ENCODE measurements around the gene NTF3.
"Not testable (repeated sequence)": the region's sequence is repeated elsewhere in the genome, so short reads cannot be mapped to it uniquely, and the experiment has no call there.

The NTF3 gene

GRCh38 chr12:5533368-5533767 lies 101.5 kb downstream of the NTF3 start:
- DNase-seq (ENCODE audit: insufficient read length) (no peak), FAIRE-seq (no peak)
- TF ChIP-seq POLR2AphosphoS5 (IDR thresholded peaks at IDR 0.05; ENCODE audit: low read depth, low read length), result no peak

GRCh38 chr12:5534426-5535199 lies 102.7 kb downstream of the NTF3 start:
- DNase-seq (ENCODE audit: insufficient read length) (no peak), FAIRE-seq (no peak)
- TF ChIP-seq POLR2AphosphoS5 (IDR thresholded peaks at IDR 0.05; ENCODE audit: low read depth, low read length) (no peak), POLR2A (IDR thresholded peaks at IDR 0.05; ENCODE audit: low read depth, low read length) (no peak), TAF1 (IDR thresholded peaks at IDR 0.05; ENCODE audit: borderline replicate concordance, low read depth, low read length) (no peak)

- DNase-seq (ENCODE audit: insufficient read length) (no peak), FAIRE-seq (no peak)
- no peak for TF ChIP-seq POLR2A (IDR thresholded peaks at IDR 0.05; ENCODE audit: low read depth, low read length)
- no peak for TF ChIP-seq TAF1 (IDR thresholded peaks at IDR 0.05; ENCODE audit: borderline replicate concordance, low read depth, low read length)
- TF ChIP-seq POLR2AphosphoS5 (IDR thresholded peaks at IDR 0.05; ENCODE audit: low read depth, low read length), result no peak
These were observed 103.6 kb downstream of the NTF3 start for GRCh38 chr12:5535541-5535940.

- DNase-seq (ENCODE audit: insufficient read length); FAIRE-seq: not testable (repeated sequence)
These were observed 105.2 kb downstream of the NTF3 start for GRCh38 chr12:5537026-5537615.

GRCh38 chr12:5537771-5538170 lies 105.9 kb downstream of the NTF3 start:
- TF ChIP-seq POLR2A (IDR thresholded peaks at IDR 0.05; ENCODE audit: low read depth, low read length) (no peak), POLR2AphosphoS5 (IDR thresholded peaks at IDR 0.05; ENCODE audit: low read depth, low read length) (no peak), TAF1 (IDR thresholded peaks at IDR 0.05; ENCODE audit: borderline replicate concordance, low read depth, low read length) (no peak)
- DNase-seq (ENCODE audit: insufficient read length) (no peak), FAIRE-seq (no peak)

Measured in GM12892 (cell line).